CD14-positive monocyte (primary cell): Measurements from ENCODE around the gene EXPH5. TPM values are rescaled to one million over a fixed set of nuclear protein-coding genes. Genes with fewer than 3 reads are reported as not detected.

Experiments used
- DNase-seq, 3 donors: peaks; one replicate each; pipeline ENCODE4 v3.0.0-alpha.2; 2011 to 2022
- H2AFZ ChIP-seq: 2 replicates; pipeline ENCODE4 v1.6.0; 2012; ENCODE audit warnings: mild to moderate bottlenecking, low read depth, low read length, inconsistent platforms; ENCODE audit not compliant: insufficient read depth, poor library complexity, severe bottlenecking
- H3K27ac ChIP-seq, 2 donors: 1 replicate in 1 of 2; 2 replicates in 1 of 2; pipeline ENCODE4 v1.5.1; 2012 to 2013; ENCODE audit warnings: low read length in 2 of 2, control low read depth in 1 of 2, inconsistent platforms in 1 of 2, low read depth in 1 of 2, mild to moderate bottlenecking in 1 of 2
- H3K27me3 ChIP-seq, 2 donors: one replicate each; pipeline versions ENCODE4 v1.6.0 to v1.6.1; 2011 to 2013; ENCODE audit warnings: low read length in 2 of 2; ENCODE audit not compliant: control insufficient read depth in 2 of 2, insufficient read depth in 2 of 2
- H3K36me3 ChIP-seq, 2 donors: replicated peaks in 1 of 2; 1 replicate in 1 of 2; 2 replicates in 1 of 2; pipeline versions ENCODE4 v1.5.1 to v1.6.1; 2012 to 2013; ENCODE audit warnings: low read length in 2 of 2, control low read depth in 1 of 2, inconsistent platforms in 1 of 2, mild to moderate bottlenecking in 1 of 2; ENCODE audit not compliant: insufficient read depth in 2 of 2, control insufficient read depth in 1 of 2
- H3K4me1 ChIP-seq, 2 donors: 1 replicate in 1 of 2; 2 replicates in 1 of 2; pipeline versions ENCODE4 v1.5.1 to v1.6.1; 2012 to 2013; ENCODE audit warnings: low read length in 2 of 2, control low read depth in 1 of 2, inconsistent platforms in 1 of 2, mild to moderate bottlenecking in 1 of 2, moderate library complexity in 1 of 2; ENCODE audit not compliant: insufficient read depth in 2 of 2, control insufficient read depth in 1 of 2
- H3K4me2 ChIP-seq: replicated peaks from 2 replicates; pipeline ENCODE3; 2012; ENCODE audit warnings: low read length, moderate library complexity, mild to moderate bottlenecking; ENCODE audit not compliant: poor library complexity, severe bottlenecking; ENCODE audit errors: extremely low read depth
- H3K4me3 ChIP-seq, 3 experiments: fragments of 200-600 bp in 1 of 3; sonication (generic) in 1 of 3; replicated peaks in 1 of 3; 1 replicate in 2 of 3; 2 replicates in 1 of 3; pipeline ENCODE4 v1.5.1; 2011 to 2013; ENCODE audit warnings: low read length in 3 of 3, mild to moderate bottlenecking in 3 of 3, control low read depth in 2 of 3, low read depth in 2 of 3, inconsistent platforms in 1 of 3, moderate library complexity in 1 of 3
- H3K79me2 ChIP-seq: 2 replicates; pipeline ENCODE4 v1.6.0; 2012; ENCODE audit warnings: mild to moderate bottlenecking, control low read depth, inconsistent platforms, low read length, moderate library complexity; ENCODE audit not compliant: insufficient read depth
- H3K9ac ChIP-seq: 2 replicates; pipeline ENCODE4 v1.6.0; 2017; ENCODE audit warnings: low read length, mild to moderate bottlenecking; ENCODE audit not compliant: insufficient read depth, poor library complexity, severe bottlenecking
- H3K9me3 ChIP-seq, 2 donors: replicated peaks in 1 of 2; 1 replicate in 1 of 2; 2 replicates in 1 of 2; pipeline versions ENCODE4 v1.5.1 to v1.6.1; 2012 to 2013; ENCODE audit warnings: low read length in 2 of 2, control low read depth in 1 of 2; ENCODE audit not compliant: control insufficient read depth in 1 of 2, insufficient read depth in 1 of 2
- H4K20me1 ChIP-seq: 2 replicates; pipeline ENCODE4 v1.6.0; 2012; ENCODE audit warnings: mild to moderate bottlenecking, low read length, control low read depth, moderate library complexity; ENCODE audit not compliant: insufficient read depth
- H3K27ac Mint-ChIP-seq, 7 donors: one replicate each; pipeline ENCODE4 v1.8.0; 2020; ENCODE audit warnings: mild to moderate bottlenecking in 7 of 7, mixed read lengths in 7 of 7, moderate library complexity in 6 of 7, inconsistent platforms in 2 of 7
- H3K27me3 Mint-ChIP-seq, 3 donors: one replicate each; pipeline ENCODE4 v1.8.0; 2021 to 2022; ENCODE audit warnings: low read depth in 3 of 3, mild to moderate bottlenecking in 3 of 3, mixed read lengths in 3 of 3, moderate library complexity in 3 of 3, inconsistent platforms in 1 of 3
- H3K36me3 Mint-ChIP-seq, 2 donors: one replicate each; pipeline ENCODE4 v1.8.0; 2020; ENCODE audit warnings: mixed read lengths in 2 of 2, inconsistent platforms in 1 of 2, mild to moderate bottlenecking in 1 of 2
- H3K4me1 Mint-ChIP-seq: one replicate; pipeline ENCODE4 v1.8.0; 2020; ENCODE audit warnings: mild to moderate bottlenecking, mixed read lengths
- H3K4me3 Mint-ChIP-seq, 2 donors: one replicate each; pipeline ENCODE4 v1.8.0; 2020; ENCODE audit warnings: mild to moderate bottlenecking in 2 of 2, mixed read lengths in 2 of 2, moderate library complexity in 1 of 2
- H3K9me3 Mint-ChIP-seq, 7 donors: one replicate each; pipeline ENCODE4 v1.8.0; 2020 to 2022; ENCODE audit warnings: mixed read lengths in 7 of 7, mild to moderate bottlenecking in 6 of 7, moderate library complexity in 6 of 7, inconsistent platforms in 2 of 7
- CTCF ChIP-seq: fragments of 200-600 bp; IDR thresholded peaks from one replicate; pipeline ENCODE4 v1.8.0; 2022; ENCODE audit warnings: antibody characterized with exemption, mild to moderate bottlenecking
- WGBS: methylation state at CpG from one replicate; pipeline ENCODE4 v1.1.5; 2013; ENCODE audit warnings: missing lambda C conversion rate; ENCODE audit not compliant: insufficient coverage; 5-methylcytosine and 5-hydroxymethylcytosine counted together
- intact Hi-C, 2 donors: fragments of 100-400 bp; cut with micrococcal nuclease; formaldehyde crosslinking; loops; one replicate each; pipeline versions ENCODE4 v1.15.0 to v1.15.1; 2023
- polyA plus RNA-seq, 3 donors: library from polyadenylated mRNA; depleted of rRNA in 1 of 3; unstranded in 2 of 3; stranded (reverse) in 1 of 3; fragments of 300-500 nt in 2 of 3; fragments of >200 nt in 1 of 3; fragmentation: Illumina TruSeq in 2 of 3; gene quantifications; 1 replicate in 2 of 3; 2 replicates in 1 of 3; pipeline ENCODE4 v1.2.3, GENCODE V29; 2012 to 2021

EXPH5 gene
- polyA plus RNA-seq, 3 donors: 0.05 to 0.17 TPM; not detected in 1

GRCh38 chr11:108591893-108592292, 1.7 kb downstream of the EXPH5 start:
- intact Hi-C loops: no loop called here

GRCh38 chr11:108589136-108589535, 4.4 kb downstream of the EXPH5 start:
- no peak overlapping the region for H3K4me3 ChIP-seq
- WGBS: no CpG with 5 or more reads among the region's 1 CpG

More at GRCh38 chr11:108591893-108592292, 1.7 kb downstream of the EXPH5 start:
- Mint-ChIP-seq H3K9me3 (peaks cover 0 to 1% (median 0%) of the 10 kb centered on the region in 7 donors), H3K27ac (peak overlapping the region in 1 of 7 donors; percentile 7), H3K4me1 (peaks cover 17% of the 10 kb centered on the region), H3K4me3 (peak overlapping the region in 1 of 2 donors; percentile 25), H3K27me3 (peaks cover 12 to 27% (median 13%) of the 10 kb centered on the region in 3 donors), H3K36me3 (peaks cover 0 to 1% of the 10 kb centered on the region in 2 donors)
- H4K20me1 ChIP-seq: no peaks in the 10 kb centered on the region
- H3K4me2 ChIP-seq: no peak overlapping the region
- DNase-seq: no peak
- H3K79me2 ChIP-seq: no peaks in the 10 kb centered on the region
- peaks cover 5 to 18% of the 10 kb centered on the region in 2 donors for H3K27me3 ChIP-seq
- H3K4me1 ChIP-seq: peaks cover 5 to 12% of the 10 kb centered on the region in 2 donors
- no peak overlapping the region for H3K9ac ChIP-seq
- H3K9me3 ChIP-seq: no peaks in the 10 kb centered on the region
- no peaks in the 10 kb centered on the region for H3K36me3 ChIP-seq
- H3K4me3 ChIP-seq: no peak overlapping the region
- no peak for TF ChIP-seq CTCF
- H2AFZ ChIP-seq: no peak overlapping the region
- no CpG with 5 or more reads among the region's 4 CpGs for WGBS
- no peak overlapping the region for H3K27ac ChIP-seq

More at GRCh38 chr11:108589136-108589535, 4.4 kb downstream of the EXPH5 start:
- Mint-ChIP-seq H3K27ac (no peak overlapping the region), H3K9me3 (peaks cover 0 to 1% (median 0%) of the 10 kb centered on the region in 7 donors), H3K4me3 (no peak overlapping the region), H3K27me3 (peaks cover 11 to 18% (median 12%) of the 10 kb centered on the region in 3 donors), H3K36me3 (peaks cover 0 to 1% of the 10 kb centered on the region in 2 donors), H3K4me1 (peaks cover 19% of the 10 kb centered on the region)
- H3K9me3 ChIP-seq: no peaks in the 10 kb centered on the region
- H3K27me3 ChIP-seq: peaks cover 5 to 11% of the 10 kb centered on the region in 2 donors
- no peaks in the 10 kb centered on the region for H4K20me1 ChIP-seq
- H3K36me3 ChIP-seq: no peaks in the 10 kb centered on the region
- intact Hi-C loops: no loop called here
- H3K9ac ChIP-seq: no peak overlapping the region
- no peak overlapping the region for H2AFZ ChIP-seq
- H3K27ac ChIP-seq: no peak overlapping the region
- no peak overlapping the region for H3K4me2 ChIP-seq
- H3K79me2 ChIP-seq: no peaks in the 10 kb centered on the region
- H3K4me1 ChIP-seq: peaks cover 5 to 12% of the 10 kb centered on the region in 2 donors
- no peak for DNase-seq
- no peak for TF ChIP-seq CTCF
